IPS-20b (cell line): ENCODE measurements around the gene IL1RAPL2.

ENCODE experiments used
- H3K27ac ChIP-seq: one replicate; pipeline ENCODE4 v1.5.1; 2013; ENCODE audit warnings: low read length
- H3K27me3 ChIP-seq: 2 replicates; pipeline ENCODE4 v1.6.1; 2013; ENCODE audit warnings: mild to moderate bottlenecking, low read length, inconsistent platforms; ENCODE audit not compliant: insufficient read depth
- H3K36me3 ChIP-seq: 2 replicates; pipeline ENCODE4 v1.6.1; 2013; ENCODE audit warnings: low read depth, mild to moderate bottlenecking, inconsistent platforms, low read length, moderate library complexity; ENCODE audit not compliant: insufficient read depth
- H3K4me1 ChIP-seq: 2 replicates; pipeline ENCODE4 v1.6.1; 2013; ENCODE audit warnings: mild to moderate bottlenecking, control low read depth, inconsistent platforms, low read length, moderate library complexity; ENCODE audit not compliant: insufficient read depth
- H3K4me3 ChIP-seq: 2 replicates; pipeline ENCODE4 v1.5.1; 2013; ENCODE audit warnings: mild to moderate bottlenecking, low read length, inconsistent platforms
- H3K9ac ChIP-seq: 2 replicates; pipeline ENCODE4 v1.6.1; 2013; ENCODE audit warnings: low read depth, mild to moderate bottlenecking, inconsistent platforms, low read length, moderate library complexity
- H3K9me3 ChIP-seq: 2 replicates; pipeline ENCODE4 v1.6.1; 2013; ENCODE audit warnings: mild to moderate bottlenecking, low read depth, low read length, inconsistent platforms; ENCODE audit not compliant: insufficient read depth

IL1RAPL2 gene

GRCh38 chrX:105375816-105376215 is 809.8 kb downstream of the IL1RAPL2 start:
- no peak overlapping the region for H3K9ac ChIP-seq
- H3K4me1 ChIP-seq, result no peaks in the 10 kb centered on the region
- no peaks in the 10 kb centered on the region for H3K27me3 ChIP-seq
- H3K36me3 ChIP-seq, result no peaks in the 10 kb centered on the region
- H3K4me3 ChIP-seq, result no peak overlapping the region
- no peak overlapping the region for H3K27ac ChIP-seq
- no peaks in the 10 kb centered on the region for H3K9me3 ChIP-seq

DNA sequence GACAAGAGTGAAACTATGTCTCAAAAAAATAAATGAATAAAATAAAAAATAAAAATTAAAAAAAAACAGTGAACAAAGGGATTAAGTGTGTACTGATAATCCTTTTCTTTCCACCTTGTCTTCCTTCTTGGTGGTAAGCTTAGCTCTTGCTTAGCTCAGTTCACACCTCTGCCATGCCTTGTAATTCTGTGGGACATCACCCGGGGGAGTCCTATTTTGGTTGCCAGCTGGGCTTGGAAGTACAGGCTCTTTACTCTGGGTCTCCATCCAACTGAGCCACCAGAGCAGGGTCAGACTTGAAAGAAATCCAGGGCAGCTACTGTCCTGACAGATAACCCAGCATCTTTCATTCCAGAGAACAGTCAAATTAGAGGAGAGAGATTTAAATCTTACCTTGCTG is 858.7 kb downstream of the IL1RAPL2 start:
- no peak overlapping the region for H3K9ac ChIP-seq
- H3K4me1 ChIP-seq, result peaks cover 2% of the 10 kb centered on the region; the same call in 1 of the 2 replicates
- H3K4me3 ChIP-seq, result no peak overlapping the region
- H3K27me3 ChIP-seq, result no peaks in the 10 kb centered on the region
- H3K9me3 ChIP-seq, result no peaks in the 10 kb centered on the region; the same call in 1 of the 2 replicates
- H3K27ac ChIP-seq, result no peak overlapping the region
- no peaks in the 10 kb centered on the region for H3K36me3 ChIP-seq

DNA sequence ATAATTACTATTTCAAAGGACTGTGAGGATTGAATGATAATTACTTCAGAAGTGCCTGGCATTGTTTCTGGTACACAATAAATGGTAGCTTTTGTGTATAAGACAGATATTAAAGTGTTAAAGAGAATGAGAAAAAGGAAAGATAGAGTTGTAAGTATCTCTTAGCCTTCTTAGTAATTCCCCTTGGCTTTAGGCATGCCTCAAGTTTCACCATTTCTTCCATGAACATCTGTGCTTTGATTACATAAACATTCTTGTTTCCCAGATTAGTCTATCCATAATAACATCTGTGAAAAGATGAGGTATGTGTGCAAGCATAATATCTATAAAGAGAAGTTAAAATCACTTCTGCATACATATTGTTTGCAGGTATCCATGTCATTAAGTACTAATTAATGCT is 885.4 kb downstream of the IL1RAPL2 start:
- Histone ChIP-seq H3K4me3 (no peak overlapping the region), H3K36me3 (no peaks in the 10 kb centered on the region), H3K4me1 (no peaks in the 10 kb centered on the region), H3K27me3 (no peaks in the 10 kb centered on the region), H3K9me3 (no peaks in the 10 kb centered on the region), H3K27ac (no peak overlapping the region), H3K9ac (no peak overlapping the region)

DNA sequence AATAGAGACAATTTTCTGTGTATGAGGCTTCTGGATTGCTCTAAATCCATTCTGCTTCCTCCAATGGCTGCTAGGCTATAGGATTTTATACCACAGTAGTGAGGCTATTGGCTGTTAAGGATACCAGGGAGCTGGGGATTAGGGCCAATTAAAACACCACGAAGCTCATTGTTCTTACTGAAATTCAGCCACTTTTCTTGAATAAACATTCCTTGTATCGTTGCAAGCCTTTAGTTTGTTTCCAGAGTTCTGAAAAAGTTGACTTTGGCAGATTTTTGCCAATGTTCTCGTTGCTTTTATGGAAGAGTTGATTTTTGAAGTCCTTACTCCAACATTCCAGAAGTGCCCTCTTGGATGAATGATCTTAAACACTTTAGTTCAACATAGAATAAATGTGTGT is 892.8 kb downstream of the IL1RAPL2 start:
- no peak overlapping the region for H3K4me3 ChIP-seq
- H3K27ac ChIP-seq, result no peak overlapping the region
- no peaks in the 10 kb centered on the region for H3K36me3 ChIP-seq
- no peaks in the 10 kb centered on the region for H3K27me3 ChIP-seq
- H3K4me1 ChIP-seq, result no peaks in the 10 kb centered on the region
- H3K9ac ChIP-seq, result no peak overlapping the region
- H3K9me3 ChIP-seq, result no peaks in the 10 kb centered on the region

DNA sequence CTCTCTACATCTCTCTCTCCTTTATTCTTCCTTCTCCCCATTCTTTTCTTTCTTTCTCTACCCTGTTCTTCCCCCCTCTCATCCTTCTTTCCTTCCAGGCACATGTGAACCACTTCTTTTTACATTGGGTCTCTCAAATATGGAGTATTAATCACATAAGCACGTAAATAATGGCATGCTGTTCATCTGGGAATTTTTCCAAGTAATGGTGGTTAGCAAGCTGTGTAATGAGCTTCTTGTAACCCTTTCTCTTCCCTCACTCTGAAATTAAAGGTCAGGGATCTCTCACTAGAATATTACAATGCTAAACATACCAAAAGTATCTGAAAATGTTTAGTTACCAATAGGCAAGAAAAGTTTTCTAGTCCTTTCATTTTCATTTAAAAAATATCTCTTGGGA is 894.4 kb downstream of the IL1RAPL2 start:
- Histone ChIP-seq H3K9me3 (no peaks in the 10 kb centered on the region), H3K4me1 (no peaks in the 10 kb centered on the region), H3K36me3 (no peaks in the 10 kb centered on the region), H3K27me3 (no peaks in the 10 kb centered on the region), H3K27ac (no peak overlapping the region), H3K4me3 (no peak overlapping the region), H3K9ac (no peak overlapping the region)

- no peak overlapping the region for H3K9ac ChIP-seq
- no peaks in the 10 kb centered on the region for H3K9me3 ChIP-seq
- no peak overlapping the region for H3K4me3 ChIP-seq
- H3K4me1 ChIP-seq, result no peaks in the 10 kb centered on the region
- H3K27ac ChIP-seq, result no peak overlapping the region
- no peaks in the 10 kb centered on the region for H3K27me3 ChIP-seq
- H3K36me3 ChIP-seq, result no peaks in the 10 kb centered on the region
Observed at GRCh38 chrX:105461016-105461415, 895.0 kb downstream of the IL1RAPL2 start.

DNA sequence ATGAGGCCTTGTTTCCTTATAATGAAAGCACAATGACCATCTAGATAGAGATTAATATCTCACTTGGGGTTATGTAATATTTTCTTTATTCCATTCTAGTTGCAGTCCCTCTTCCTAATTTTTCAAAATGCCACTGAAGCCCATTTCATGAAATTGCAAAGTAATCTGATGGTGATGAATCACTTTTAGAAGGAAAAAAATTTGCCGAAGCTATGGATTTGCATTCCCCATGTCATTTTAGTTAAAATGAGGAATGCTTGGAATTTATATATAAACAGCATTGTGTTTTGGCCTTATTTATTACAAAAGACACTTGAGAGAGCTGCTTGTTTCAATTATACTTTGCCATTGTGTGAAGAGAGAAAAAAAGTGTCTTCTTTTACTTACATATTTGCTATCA is 896.2 kb downstream of the IL1RAPL2 start:
- Histone ChIP-seq H3K9ac (no peak overlapping the region), H3K27me3 (no peaks in the 10 kb centered on the region), H3K9me3 (no peaks in the 10 kb centered on the region), H3K27ac (no peak overlapping the region), H3K4me1 (no peaks in the 10 kb centered on the region), H3K36me3 (no peaks in the 10 kb centered on the region), H3K4me3 (no peak overlapping the region)

DNA sequence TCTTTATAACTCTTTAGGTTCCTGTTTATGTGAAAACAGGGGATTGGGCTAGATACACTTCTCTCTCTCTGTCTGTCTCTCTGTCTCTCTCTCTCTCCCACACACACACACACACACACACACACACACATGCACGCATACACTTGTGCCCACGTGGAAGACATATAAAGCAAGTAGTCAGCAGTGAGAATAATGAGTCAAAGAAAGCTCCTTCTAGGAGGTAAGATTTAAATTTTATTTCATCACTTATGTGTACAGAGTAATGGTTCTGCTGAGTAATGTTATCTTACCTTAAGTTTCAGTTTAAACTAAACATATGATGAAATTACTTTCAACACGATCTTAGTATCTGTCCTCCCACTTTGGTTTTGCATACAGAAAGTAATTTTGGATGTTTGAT is 897.5 kb downstream of the IL1RAPL2 start:
- H3K36me3 ChIP-seq, result no peaks in the 10 kb centered on the region

GRCh38 chrX:105464618-105465017 is 898.6 kb downstream of the IL1RAPL2 start:
- no peak overlapping the region for H3K4me3 ChIP-seq
- no peak overlapping the region for H3K27ac ChIP-seq
- no peaks in the 10 kb centered on the region for H3K36me3 ChIP-seq
- H3K9ac ChIP-seq, result no peak overlapping the region
- no peaks in the 10 kb centered on the region for H3K4me1 ChIP-seq
- no peaks in the 10 kb centered on the region for H3K9me3 ChIP-seq
- no peaks in the 10 kb centered on the region for H3K27me3 ChIP-seq

More for the DNA sequence above, 897.5 kb downstream of the IL1RAPL2 start:
- no peak overlapping the region for H3K27ac ChIP-seq
- H3K27me3 ChIP-seq, result no peaks in the 10 kb centered on the region
- H3K9ac ChIP-seq, result no peak overlapping the region
- H3K4me3 ChIP-seq, result no peak overlapping the region
- H3K9me3 ChIP-seq, result no peaks in the 10 kb centered on the region
- H3K4me1 ChIP-seq, result no peaks in the 10 kb centered on the region

DNA sequence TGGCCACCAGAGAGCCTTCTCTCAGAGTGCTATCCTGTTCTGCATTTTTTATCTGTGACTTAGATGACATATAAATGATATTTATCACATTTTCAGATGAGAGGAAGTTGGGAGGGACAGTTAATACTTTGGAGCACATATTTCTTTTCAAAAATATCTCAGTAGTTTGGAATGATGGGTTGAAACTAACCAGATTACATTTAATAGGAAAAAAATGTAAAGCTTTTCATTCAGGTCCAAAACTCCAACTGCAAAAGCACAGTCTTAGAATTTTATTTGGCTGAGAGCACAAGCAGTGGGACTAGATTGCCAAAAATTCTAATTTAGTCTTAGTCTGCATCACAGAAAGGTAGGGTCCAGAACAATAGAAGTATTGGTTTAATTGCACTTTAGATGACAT is 902.7 kb downstream of the IL1RAPL2 start:
- Histone ChIP-seq H3K4me1 (no peaks in the 10 kb centered on the region), H3K27me3 (no peaks in the 10 kb centered on the region), H3K4me3 (no peak overlapping the region), H3K36me3 (no peaks in the 10 kb centered on the region), H3K9ac (no peak overlapping the region), H3K9me3 (no peaks in the 10 kb centered on the region), H3K27ac (no peak overlapping the region)

GRCh38 chrX:105471597-105471996 is 905.6 kb downstream of the IL1RAPL2 start:
- Histone ChIP-seq H3K27me3 (no peaks in the 10 kb centered on the region), H3K9ac (no peak overlapping the region), H3K27ac (no peak overlapping the region), H3K4me3 (no peak overlapping the region), H3K4me1 (no peaks in the 10 kb centered on the region), H3K9me3 (no peaks in the 10 kb centered on the region), H3K36me3 (no peaks in the 10 kb centered on the region)

DNA sequence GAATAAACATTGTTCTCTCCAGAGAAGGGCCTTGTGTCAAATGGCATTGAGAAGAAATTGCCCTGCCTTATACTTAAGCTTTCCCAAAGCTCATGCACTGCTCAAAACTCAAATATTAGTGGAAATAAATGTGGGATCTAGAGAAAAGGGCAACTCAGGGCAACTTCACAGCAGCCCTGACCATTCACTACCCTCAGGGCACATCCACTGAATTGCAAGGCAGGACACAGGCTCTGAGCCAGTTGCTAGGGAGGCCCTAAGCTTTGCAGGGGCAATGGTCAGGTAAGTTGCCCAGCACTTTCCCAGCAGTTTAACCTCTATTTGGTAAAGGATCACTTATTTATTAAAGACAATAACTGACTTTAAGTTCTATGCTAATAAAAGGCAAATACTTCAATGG is 909.8 kb downstream of the IL1RAPL2 start:
- H3K27ac ChIP-seq, result no peak overlapping the region
- H3K9me3 ChIP-seq, result no peaks in the 10 kb centered on the region
- no peak overlapping the region for H3K4me3 ChIP-seq
- H3K9ac ChIP-seq, result no peak overlapping the region
- no peaks in the 10 kb centered on the region for H3K27me3 ChIP-seq
- no peaks in the 10 kb centered on the region for H3K36me3 ChIP-seq
- H3K4me1 ChIP-seq, result no peaks in the 10 kb centered on the region

- no peak overlapping the region for H3K27ac ChIP-seq
- no peaks in the 10 kb centered on the region for H3K9me3 ChIP-seq
- no peak overlapping the region for H3K9ac ChIP-seq
- H3K27me3 ChIP-seq, result no peaks in the 10 kb centered on the region
- no peak overlapping the region for H3K4me3 ChIP-seq
- H3K4me1 ChIP-seq, result no peaks in the 10 kb centered on the region
- H3K36me3 ChIP-seq, result no peaks in the 10 kb centered on the region
Observed at GRCh38 chrX:105477351-105477750, 911.4 kb downstream of the IL1RAPL2 start.
